Activated naive CD8-positive, alpha-beta T cell treated with anti-CD3 and anti-CD28 coated beads, Interleukin-2, amount 50 U/mL, for 16 hours (primary cell): Measurements from ENCODE around the gene ACOT9.
"Not testable (repeated sequence)": the region's sequence is repeated elsewhere in the genome, so short reads cannot be mapped to it uniquely, and the experiment has no call there.

Experiments used
- DNase-seq: peaks from one replicate; pipeline ENCODE4 v3.0.0-alpha.2; 2020; ENCODE audit warnings: low read depth, low spot score

The ACOT9 gene

GRCh38 chrX:23699636-23700194 is 43.4 kb downstream of the ACOT9 start:
- no peak for DNase-seq

- DNase-seq, result no peak
Measured at GRCh38 chrX:23694606-23695005, 48.5 kb downstream of the ACOT9 start.

- no peak for DNase-seq
Measured at GRCh38 chrX:23692166-23692565, 50.9 kb downstream of the ACOT9 start.

GRCh38 chrX:23676486-23676885 is 66.6 kb downstream of the ACOT9 start:
- DNase-seq, result not testable (repeated sequence)

GRCh38 chrX:23673108-23673507 is 70.0 kb downstream of the ACOT9 start:
- DNase-seq, result no peak

GRCh38 chrX:23670528-23670927 is 72.5 kb downstream of the ACOT9 start:
- DNase-seq, result no peak

GRCh38 chrX:23668335-23668734 is 74.7 kb downstream of the ACOT9 start:
- DNase-seq, result no peak

- peak; percentile 47 for DNase-seq
Measured at GRCh38 chrX:23667239-23668177, 75.6 kb downstream of the ACOT9 start, which contains the start of gene PRDX4. Gene PRDX4 (plus strand): TSS chrX:23667493. CDS start chrX:23667571, 78 bp downstream.

GRCh38 chrX:23666282-23666681 is 76.8 kb downstream of the ACOT9 start:
- DNase-seq, result no peak

- DNase-seq, result no peak
Measured at GRCh38 chrX:23664496-23664895, 78.6 kb downstream of the ACOT9 start.

GRCh38 chrX:23662853-23663252 is 80.2 kb downstream of the ACOT9 start:
- DNase-seq, result no peak

GRCh38 chrX:23662187-23662586 is 80.9 kb downstream of the ACOT9 start:
- no peak for DNase-seq

GRCh38 chrX:23661671-23662070 is 81.4 kb downstream of the ACOT9 start:
- no peak for DNase-seq

GRCh38 chrX:23660766-23661132 is 82.3 kb downstream of the ACOT9 start:
- DNase-seq, result no peak

- DNase-seq, result not testable (repeated sequence)
Measured at GRCh38 chrX:23660083-23660765, 82.9 kb downstream of the ACOT9 start.

GRCh38 chrX:23659339-23659738 is 83.7 kb downstream of the ACOT9 start:
- DNase-seq, result no peak

- no peak for DNase-seq
Measured at GRCh38 chrX:23656684-23657083, 86.4 kb downstream of the ACOT9 start.

GRCh38 chrX:23656091-23656490 is 87.0 kb downstream of the ACOT9 start:
- DNase-seq, result no peak
